NK-92 treated with Interleukin-12 subunit alpha and Interleukin-12 subunit beta, amount 100 ng/mL, for 24 hours (cell line): ENCODE results near the gene TTLL10.

Experiments
- DNase-seq: peaks from one replicate; lab custom pipeline; 2025; lab: John Stamatoyannopoulos, UW

TTLL10 gene

GRCh38 chr1:1173793-1174415, at the start of gene TTLL10:
TTLL10 (plus strand) TSS chr1:1173880; CDS start chr1:1179216, 5,336 bp downstream.
- no peak for DNase-seq

- DNase-seq: no peak
These were observed 49.2 kb upstream of the TTLL10 start for GRCh38 chr1:1124508-1124785.

GRCh38 chr1:1124786-1125642, 48.7 kb upstream of the TTLL10 start:
- no peak for DNase-seq

- no peak for DNase-seq
These were observed 47.7 kb upstream of the TTLL10 start for GRCh38 chr1:1125945-1126344.

- no peak for DNase-seq
These were observed 45.9 kb upstream of the TTLL10 start for GRCh38 chr1:1127551-1128451.

- DNase-seq: no peak
These were observed 45.1 kb upstream of the TTLL10 start for GRCh38 chr1:1128454-1129139.

- no peak for DNase-seq
These were observed 44.3 kb upstream of the TTLL10 start for GRCh38 chr1:1129381-1129821.

- DNase-seq: no peak
These were observed 43.2 kb upstream of the TTLL10 start for GRCh38 chr1:1130206-1131120.

- no peak for DNase-seq
These were observed 41.4 kb upstream of the TTLL10 start for GRCh38 chr1:1132042-1132950.

- no peak for DNase-seq
These were observed 40.5 kb upstream of the TTLL10 start for GRCh38 chr1:1132956-1133750.

GRCh38 chr1:1134300-1134970, 39.2 kb upstream of the TTLL10 start:
- no peak for DNase-seq

GRCh38 chr1:1135339-1136136, 38.1 kb upstream of the TTLL10 start:
- DNase-seq: no peak

GRCh38 chr1:1136547-1137230, 37.0 kb upstream of the TTLL10 start:
- DNase-seq: no peak

- DNase-seq: no peak
These were observed 36.2 kb upstream of the TTLL10 start for GRCh38 chr1:1137256-1138045.

- DNase-seq: no peak
These were observed 33.0 kb upstream of the TTLL10 start for GRCh38 chr1:1140673-1141072.

- DNase-seq: no peak
These were observed 32.3 kb upstream of the TTLL10 start for GRCh38 chr1:1141244-1141910.
